NCI-H524 (cell line): ENCODE data around the gene ZNF839.
"Not testable (repeated sequence)": the region's sequence is repeated elsewhere in the genome, so short reads cannot be mapped to it uniquely, and the experiment has no call there.

Experiments used
- DNase-seq, 2 experiments: peaks; one replicate each; lab custom pipeline; 2025; lab: John Stamatoyannopoulos, UW

Gene ZNF839

DNA sequence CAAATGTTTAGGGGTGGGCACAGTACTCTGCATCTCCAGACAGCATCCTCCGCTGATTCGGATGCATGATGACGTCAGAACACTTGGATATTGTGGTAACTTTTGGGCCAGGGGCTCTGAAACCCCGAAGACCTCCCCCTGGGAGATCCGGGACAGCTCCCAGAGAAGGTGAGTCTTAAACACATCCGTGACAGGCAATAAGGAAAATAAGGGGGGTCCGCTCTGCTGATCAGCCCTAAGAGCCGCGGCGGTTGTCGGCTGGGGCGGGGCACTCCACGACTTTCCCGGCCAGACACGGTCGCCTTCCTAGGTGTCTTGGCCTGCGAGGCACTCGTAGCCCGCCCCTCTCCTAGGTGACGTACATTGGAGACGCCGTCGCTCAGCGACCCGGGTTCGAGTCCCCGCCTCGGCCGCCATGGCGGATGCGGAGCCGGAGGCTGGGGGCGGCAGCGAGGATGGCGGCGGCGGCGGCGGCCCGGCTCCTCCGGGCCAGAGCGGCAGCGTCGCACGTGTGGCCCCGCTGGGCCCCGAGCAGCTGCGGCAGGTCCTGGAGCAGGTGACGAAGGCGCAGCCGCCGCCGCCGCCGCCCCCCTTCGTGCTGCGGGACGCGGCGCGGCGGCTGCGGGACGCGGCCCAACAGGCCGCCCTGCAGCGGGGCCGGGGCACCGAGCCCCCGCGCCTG, at the start of gene ZNF839:
Gene ZNF839, plus strand, starts transcription at position 396 of the 682 bp plus-strand sequence. Its CDS starts 20 bp downstream, at position 416.
- DNase-seq = peak; percentile 91 to 95

DNA sequence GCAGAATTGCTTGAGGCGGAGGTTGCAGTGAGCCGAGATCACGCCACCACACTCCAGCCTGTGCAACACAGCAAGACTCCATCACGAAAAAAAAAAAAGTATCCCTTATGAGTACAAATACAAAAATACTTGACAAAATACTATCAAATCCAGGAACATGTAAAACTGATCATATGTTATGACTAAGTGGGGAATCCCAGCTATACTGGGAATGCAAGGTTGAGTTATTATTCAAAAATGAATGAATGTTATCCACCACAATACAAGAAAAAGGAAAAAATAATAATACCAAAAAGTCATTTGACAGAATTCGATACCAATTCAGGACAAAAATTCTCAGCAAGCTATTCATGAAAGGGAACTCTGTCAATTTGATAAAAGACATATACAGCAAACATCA, 47.2 kb upstream of the ZNF839 start:
- DNase-seq = no peak

DNA sequence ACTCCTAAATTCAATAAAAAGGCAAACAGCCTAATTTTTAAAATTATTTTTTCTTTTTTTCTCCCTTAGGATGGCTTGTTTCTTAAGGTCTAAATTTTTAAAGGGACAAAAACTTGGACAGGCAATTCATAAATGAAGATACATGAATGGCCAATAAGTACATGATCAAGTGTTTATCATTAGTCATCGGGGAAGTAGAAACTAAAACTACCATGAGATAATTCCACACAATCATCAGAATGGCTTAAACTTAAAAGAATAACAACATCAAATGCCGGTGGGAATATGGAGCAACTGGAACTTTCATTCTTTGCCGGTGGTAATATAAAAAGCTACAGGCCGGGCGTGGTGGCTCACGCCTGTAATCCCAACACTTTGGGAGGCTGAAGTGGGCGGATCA, 43.7 kb upstream of the ZNF839 start:
- DNase-seq = no peak

- peak; percentile 43 to 82 for DNase-seq
Observed at GRCh38 chr14:102277874-102278630, 41.5 kb upstream of the ZNF839 start.

DNA sequence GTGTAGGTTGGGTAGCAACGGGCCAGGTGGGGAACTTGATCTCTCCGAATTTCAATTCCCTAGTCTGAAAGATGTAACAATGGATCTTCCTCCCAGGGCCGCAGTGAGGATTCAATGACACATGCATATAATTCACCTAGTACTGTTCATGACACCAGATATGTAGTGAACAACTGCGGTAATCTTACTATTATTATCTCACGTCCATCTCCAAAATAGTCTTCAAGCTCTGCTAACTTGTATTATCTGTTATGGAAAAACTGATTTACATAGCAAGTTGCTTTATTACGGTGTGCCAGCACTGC, 41.0 kb upstream of the ZNF839 start:
- DNase-seq = no peak

DNA sequence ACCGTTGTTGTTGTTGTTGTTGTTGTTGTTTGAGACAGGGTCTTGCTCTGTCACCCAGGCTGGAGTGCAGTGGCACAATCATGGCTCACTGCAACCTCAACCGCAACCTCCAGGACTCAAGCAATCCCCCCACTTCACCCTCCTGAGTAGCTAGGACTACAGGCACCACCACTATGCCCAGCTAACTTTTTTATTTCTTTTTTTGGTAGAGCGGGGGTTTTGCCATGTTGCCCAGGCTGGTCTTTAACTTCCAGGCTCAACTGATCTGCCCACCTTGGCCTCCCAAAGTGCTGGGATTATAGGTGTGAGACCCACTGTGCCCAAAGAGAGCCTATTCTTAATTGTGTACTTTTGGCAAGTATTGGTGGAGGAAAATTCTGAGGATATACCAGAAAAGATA, 40.3 kb upstream of the ZNF839 start:
- DNase-seq = no peak

DNA sequence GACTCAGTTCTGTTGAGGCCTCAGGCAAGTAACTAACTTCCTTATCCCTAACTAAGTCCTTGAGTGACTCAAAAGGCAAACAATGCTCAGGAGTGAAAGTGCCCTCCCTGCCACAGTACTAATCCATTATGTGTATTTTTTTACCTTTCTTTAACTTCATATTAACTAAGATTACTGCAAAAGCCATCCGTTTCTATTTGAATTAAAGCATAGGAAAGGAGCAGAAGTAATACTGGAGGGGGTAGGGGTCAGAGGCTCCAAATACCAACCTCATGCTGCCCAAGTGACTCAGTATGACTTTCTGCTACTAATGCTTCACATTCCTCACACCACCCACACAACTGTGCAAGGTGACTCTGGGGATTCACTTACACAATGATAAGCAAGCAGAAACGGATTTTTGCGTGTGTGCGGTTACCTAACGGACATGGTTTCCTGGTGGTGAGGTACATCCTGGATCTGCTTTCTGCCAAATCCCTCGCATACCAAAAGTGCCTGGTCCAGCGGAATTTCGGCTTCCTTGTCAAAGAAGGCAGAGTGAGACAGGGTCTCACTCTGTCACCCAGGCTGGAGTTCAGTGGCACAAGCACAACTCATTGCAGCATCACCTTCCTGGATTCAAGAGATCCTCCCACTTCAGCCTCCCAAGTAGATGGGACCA, 39.7 kb upstream of the ZNF839 start:
- no peak for DNase-seq

DNA sequence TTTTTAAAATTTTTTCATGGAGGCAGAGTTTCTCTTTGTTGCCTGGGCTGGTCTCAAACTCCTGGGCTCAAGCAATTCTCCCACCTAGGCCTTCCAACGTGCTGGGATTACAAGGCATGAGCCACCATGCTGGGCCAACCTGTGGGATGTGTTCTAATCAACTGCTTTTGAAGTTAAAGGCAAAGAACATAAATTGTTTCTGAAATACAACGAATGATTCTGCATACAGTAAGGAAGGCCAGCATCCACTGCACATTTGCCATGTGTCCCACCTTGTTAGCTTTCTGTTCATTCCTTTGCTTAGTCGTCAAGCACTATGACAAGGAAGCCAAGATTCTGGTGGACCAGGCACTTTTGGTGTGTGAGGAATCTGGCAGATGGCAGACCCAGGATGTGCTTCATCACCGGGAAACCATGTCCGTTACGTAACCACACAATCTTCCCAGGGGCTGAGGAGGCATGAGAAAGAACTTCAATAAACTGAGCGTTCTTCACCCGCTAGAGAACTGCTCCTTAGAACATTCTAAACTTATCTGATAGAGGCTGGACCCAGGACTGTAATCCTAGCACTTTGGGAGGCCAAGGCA, 39.1 kb upstream of the ZNF839 start:
- no peak for DNase-seq

GRCh38 chr14:102282751-102283465, 36.6 kb upstream of the ZNF839 start:
- DNase-seq = no peak

GRCh38 chr14:102283631-102284129, 35.9 kb upstream of the ZNF839 start:
- DNase-seq = no peak

DNA sequence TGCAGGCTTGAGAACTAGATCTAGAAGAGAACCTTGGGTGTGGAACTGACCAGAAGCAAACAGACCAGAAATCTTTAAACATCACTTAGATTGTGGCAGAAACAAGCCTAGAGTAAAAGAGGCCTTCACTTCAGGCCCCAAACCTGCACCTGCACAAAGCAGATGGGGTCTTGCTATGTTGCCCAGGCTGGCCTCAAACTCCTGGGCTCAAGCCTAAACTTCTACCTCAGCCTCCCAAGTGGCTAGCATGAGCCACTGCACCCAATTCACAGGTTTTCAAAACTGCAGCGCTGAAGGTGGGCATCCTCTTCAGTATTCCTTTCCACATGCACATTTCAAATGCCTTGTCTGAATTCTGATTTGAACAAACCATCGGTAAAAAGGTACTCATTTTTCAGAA, 34.4 kb upstream of the ZNF839 start:
- DNase-seq = no peak

DNA sequence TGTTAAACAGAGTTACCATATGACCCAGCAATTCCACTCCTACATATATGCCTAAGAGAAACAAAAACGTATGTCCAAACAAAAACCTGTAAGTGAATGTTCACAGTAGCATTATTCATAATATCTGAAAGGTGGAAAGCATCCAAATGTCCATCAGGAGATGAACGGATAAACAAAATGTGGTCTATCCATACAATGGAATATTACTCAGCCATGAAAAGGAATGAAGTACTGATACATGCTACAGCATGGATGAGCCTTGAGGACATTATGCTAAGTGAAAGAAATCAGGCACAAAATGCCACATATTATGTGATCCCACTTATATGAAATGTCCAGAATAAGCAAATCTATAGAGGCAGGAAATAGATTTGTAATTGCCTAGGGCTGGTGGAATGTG, 31.4 kb upstream of the ZNF839 start:
- DNase-seq = no peak

DNA sequence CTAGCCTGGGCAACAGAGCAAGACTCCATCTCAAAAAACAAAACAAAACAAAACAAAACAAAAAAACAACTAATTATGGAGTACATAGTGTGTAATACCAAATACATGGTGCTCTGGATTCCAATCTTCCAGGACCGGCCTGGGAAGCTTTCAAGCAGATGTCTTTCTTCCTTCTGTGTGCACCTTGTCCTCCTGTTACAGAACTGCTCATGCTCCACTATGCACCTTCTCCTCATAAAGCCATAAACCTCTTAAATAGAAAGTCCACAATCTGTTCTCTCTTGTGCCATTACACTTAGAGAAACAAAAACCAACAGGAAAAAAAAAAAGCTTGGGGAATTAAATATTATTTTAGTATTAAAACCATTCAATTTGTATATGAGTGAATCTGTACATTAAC, 27.1 kb upstream of the ZNF839 start:
- DNase-seq = no peak

- DNase-seq = no peak
Observed at GRCh38 chr14:102293781-102294180, 25.8 kb upstream of the ZNF839 start.

- DNase-seq = no peak
Observed at GRCh38 chr14:102295270-102295669, 24.3 kb upstream of the ZNF839 start.

- no peak for DNase-seq
Observed at GRCh38 chr14:102297436-102298170, 21.9 kb upstream of the ZNF839 start.

DNA sequence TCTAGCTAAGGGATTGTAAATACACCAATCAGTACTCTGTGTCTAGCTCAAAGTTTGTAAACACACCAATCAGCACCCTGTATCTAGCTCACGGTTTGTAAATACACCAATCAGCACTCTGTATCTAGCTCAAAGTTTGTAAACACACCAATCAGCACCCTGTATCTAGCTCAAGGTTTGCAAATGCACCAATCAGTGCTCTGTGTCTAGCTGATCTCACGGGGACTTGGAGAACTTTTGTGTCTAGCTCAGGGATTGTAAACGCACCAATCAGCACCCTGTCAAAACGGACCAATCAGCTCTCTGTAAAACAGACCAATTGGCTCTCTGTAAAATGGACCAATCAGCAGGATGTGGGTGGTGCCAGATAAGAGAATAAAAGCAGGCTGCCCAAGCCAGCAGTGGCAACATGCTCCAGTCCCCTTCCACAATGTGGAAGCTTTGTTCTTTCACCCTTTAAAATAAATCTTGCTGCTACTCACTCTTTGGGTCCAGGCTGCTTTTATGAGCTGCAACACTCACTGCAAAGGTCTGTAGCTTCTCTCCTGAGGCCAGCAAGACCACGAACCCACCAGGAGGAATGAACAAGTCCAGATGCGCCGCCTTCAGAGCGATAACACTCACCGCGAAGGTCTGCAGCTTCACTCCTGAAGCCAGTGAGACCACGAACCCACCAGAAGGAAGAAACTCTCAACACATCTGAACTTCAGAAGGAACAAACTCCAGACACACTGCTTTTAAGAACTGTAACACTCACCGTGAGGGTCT, 21.1 kb upstream of the ZNF839 start:
- not testable (repeated sequence) for DNase-seq

- DNase-seq = no peak
Observed at GRCh38 chr14:102303664-102304063, 15.9 kb upstream of the ZNF839 start.

DNA sequence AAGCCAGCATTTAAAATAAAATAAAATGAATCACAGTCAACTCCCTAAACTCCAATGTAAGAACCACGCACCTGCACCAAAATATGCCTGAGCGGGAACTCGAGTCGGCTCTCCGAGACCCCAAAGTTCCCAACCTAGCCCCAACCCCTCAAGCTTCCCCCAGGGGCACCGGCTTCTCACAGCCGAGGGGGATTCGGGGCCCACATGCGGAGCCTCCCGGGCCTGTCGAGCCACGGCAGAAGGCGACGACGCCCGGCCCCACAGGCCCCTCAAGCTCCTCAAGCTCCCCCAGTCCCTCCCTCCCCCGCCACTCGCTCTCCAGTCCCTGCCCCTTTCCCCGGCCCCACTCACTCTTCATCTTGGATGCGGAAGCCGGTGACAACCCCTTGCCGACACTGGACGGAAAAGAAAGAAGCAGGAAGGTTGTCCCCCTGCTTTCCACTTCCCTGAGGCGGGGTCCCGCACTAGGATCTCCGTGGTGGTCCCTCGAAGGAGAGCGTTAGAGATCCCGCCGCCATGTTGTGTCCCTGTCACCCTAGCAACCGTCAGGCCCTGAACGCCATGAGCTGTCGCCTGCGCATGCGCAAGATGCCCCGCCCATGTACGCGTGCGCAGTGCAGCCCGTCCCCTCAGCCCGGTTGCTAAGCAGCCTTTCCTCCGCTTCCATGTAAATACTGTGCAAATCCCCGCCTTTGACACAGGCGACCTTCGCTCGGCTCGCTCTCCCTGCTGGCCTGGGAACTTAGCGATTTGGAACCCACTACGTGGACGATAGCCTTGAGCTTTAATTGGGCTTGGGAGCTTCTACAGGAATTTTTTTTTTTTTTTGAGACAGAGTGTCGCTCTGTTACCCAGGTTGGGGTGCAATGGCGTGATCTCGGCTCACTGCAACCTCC, 14.7 kb upstream of the ZNF839 start, which contains the start of gene MOK:
Gene MOK, minus strand, starts transcription at position 554 of the 896 bp plus-strand sequence. Its CDS starts 196 bp downstream, at position 358.
- peak; percentile 99 for DNase-seq
